Stimulated activated CD8-positive, alpha-beta memory T cell treated with anti-CD3 and anti-CD28 coated beads, Interleukin-2, amount 100 ng/mL, for 48 hours (primary cell): ENCODE results near the gene HIGD2B.
A peak's percentile ranks its signal among the peaks of the same experiment; 100 is the strongest.
"Not testable (repeated sequence)": the region's sequence is repeated elsewhere in the genome, so short reads cannot be mapped to it uniquely, and the experiment has no call there.

ENCODE experiments used
- DNase-seq, 2 donors: peaks; one replicate each; pipeline ENCODE4 v3.0.0-alpha.2; 2020; ENCODE audit warnings: low read depth in 2 of 2

Gene HIGD2B

DNA sequence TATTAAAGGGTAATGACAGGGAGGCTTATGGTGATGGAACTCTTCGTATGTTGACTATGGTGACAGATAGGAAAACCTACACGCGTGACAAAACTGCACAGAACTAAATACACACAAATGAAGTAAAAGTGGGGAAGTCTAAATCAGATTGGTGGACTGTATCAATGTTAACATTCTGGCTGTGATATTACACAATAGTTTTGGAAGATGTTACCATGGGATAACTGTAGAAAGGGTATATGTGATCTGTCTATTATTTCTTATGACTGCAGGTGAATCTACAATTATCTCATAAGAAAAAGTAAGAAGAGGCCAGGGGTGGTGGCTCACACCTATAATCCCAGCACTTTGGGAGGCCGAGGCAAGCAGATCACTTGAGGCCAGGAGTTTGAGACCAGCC is 9.1 kb downstream of the HIGD2B start:
- no peak for DNase-seq

GRCh38 chr15:72671525-72671924 is 14.5 kb downstream of the HIGD2B start:
- no peak for DNase-seq

- DNase-seq: peak; percentile 49 to 64
These were observed 15.2 kb downstream of the HIGD2B start for GRCh38 chr15:72670656-72671352.

- not testable (repeated sequence) for DNase-seq
These were observed 16.2 kb downstream of the HIGD2B start for GRCh38 chr15:72669803-72670202.

GRCh38 chr15:72665706-72666105 is 20.3 kb downstream of the HIGD2B start:
- not testable (repeated sequence) for DNase-seq

DNA sequence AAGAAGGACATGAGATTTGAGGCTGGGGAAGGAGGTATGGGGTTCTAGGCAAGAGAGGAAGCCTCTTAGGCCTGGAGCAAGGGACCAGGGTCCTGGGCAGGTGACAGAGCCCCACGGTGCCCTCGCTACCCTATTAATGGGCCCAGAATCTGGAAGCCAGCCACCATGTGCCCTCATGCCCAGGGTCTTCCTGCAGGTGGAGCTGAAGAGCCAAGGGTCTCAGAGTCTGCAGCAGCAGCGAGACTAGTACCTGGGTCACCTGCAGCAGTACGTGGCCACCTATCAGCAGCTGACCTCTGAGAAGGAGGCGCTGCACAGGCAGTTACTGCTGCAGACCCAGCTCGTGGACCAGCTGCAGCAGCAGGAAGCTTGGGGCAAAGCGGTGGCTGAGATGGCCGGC is 22.1 kb downstream of the HIGD2B start:
- not testable (repeated sequence) for DNase-seq

- DNase-seq: not testable (repeated sequence)
These were observed 24.9 kb downstream of the HIGD2B start for GRCh38 chr15:72661081-72661480.

- DNase-seq: not testable (repeated sequence)
These were observed 30.0 kb downstream of the HIGD2B start for GRCh38 chr15:72656014-72656413.

GRCh38 chr15:72654397-72654796 is 31.6 kb downstream of the HIGD2B start, which contains the start of gene GOLGA6B:
TSS of gene GOLGA6B (plus strand) at chr15:72654697. CDS start at chr15:72654738, 41 bp downstream.
- not testable (repeated sequence) for DNase-seq

- DNase-seq: not testable (repeated sequence)
These were observed 37.2 kb downstream of the HIGD2B start for GRCh38 chr15:72648631-72649253.

GRCh38 chr15:72642271-72642670 is 43.7 kb downstream of the HIGD2B start:
- not testable (repeated sequence) for DNase-seq

DNA sequence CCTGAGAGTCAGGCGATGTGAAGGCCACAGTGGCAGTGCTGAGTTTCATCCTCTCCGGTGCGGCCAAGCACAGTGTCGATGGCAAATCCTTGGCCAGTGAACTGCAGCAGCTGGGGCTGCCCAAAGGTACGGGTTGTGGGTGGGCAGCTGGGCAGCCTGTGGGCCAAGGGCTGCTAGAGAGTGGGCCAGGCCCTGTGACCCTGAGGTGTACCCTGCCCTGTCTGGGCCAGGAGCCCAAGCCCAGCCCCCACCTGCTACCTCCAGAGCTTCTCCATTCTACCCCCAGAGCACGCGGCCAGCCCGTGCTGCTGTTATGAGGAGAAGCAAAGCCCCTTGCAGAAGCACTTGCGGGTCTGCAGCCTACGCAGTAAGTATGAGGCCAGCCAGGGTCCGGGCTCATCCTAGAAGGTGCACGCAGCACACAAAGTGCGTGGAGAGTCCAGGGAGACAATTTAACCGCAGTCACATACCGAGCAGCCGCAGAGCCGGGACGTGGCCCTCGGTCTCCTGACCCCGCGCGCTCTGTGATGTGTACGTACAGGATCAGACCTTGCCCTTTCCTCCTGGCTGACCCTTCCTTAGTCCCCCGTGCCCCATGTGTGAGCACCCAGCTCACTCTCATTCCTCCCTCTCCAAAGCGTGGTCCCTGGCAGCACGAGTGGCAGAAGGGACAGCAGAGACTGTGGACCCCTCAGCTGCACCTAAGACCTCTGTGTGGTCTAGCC is 46.1 kb downstream of the HIGD2B start:
- DNase-seq: not testable (repeated sequence)

DNA sequence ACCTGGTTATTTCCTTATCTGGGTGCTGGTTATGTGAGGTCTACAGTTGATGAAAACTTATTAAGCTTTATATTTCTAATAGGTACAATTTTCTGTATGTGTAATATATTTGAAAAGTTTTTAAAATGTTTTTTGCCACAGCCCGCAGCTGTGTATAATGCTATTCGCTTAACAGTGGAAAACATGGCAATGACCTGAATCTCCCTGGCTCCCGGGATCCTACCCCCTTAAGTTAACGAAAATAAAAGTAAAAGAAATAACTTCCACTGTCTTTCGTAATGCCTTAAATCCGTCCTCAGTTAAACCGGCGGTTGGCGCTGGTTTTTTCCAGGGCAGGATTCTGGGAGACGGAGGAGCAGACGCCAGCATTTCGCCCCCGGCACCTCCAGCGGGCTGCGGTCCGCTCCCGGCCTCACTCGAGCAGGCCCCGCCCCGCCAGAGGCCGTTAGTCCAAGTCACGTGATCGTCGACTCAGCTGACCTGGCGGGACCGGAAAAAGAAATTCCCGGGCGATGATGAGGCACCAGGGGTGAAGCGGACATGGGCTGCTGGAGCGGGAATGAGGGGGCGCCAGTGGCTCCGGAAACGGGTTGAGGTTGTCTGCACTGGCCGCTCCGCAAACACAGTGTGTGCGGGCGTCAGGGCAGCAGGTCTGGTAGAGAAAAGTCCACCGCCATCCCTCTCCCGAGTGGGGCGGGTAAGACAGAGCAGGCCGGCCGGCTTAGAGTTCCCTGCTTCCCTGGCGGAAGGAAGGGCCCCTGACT is 49.3 kb downstream of the HIGD2B start:
- peak; percentile 26 to 65 for DNase-seq

- not testable (repeated sequence) for DNase-seq
These were observed 56.9 kb downstream of the HIGD2B start for GRCh38 chr15:72629068-72629570.

DNA sequence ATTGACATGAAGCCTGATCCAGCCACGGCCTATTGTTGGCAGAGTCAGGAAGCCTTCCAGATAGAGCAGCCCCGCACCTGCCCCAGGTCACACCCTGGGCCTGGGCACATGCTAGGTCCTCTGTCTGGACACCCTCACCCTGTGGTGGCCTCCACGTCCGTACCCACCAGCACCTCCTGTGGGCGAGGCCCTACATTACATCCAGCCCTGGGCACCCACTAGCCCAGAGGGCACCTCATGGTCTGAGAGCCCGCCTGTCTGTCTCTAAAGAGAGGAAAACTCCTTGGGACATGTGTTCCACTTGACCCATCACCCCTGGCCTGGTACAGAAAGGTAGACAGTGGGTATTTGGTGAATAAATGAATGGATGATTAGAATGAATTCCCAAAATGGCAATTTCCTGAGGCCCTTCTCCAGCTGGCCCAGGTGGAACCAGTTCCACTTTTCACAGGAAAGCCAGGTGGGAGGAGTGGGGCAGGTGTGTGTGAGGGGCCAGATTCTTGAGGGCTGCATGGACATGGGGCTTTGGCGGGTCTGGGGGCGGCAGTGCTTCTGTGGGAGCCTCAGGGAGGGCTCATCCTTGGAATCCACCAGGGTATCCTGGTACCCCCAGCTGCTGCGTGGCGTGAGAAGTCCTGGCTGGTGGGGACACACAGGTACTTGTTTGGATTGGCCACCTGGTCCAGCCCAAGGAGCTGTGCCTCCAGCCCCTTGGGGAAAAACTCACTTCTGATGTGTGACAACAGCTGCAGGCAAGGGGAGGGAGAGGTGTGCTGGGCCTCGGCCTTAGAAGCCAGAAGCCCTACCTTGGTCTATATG is 57.5 kb downstream of the HIGD2B start:
- not testable (repeated sequence) for DNase-seq

DNA sequence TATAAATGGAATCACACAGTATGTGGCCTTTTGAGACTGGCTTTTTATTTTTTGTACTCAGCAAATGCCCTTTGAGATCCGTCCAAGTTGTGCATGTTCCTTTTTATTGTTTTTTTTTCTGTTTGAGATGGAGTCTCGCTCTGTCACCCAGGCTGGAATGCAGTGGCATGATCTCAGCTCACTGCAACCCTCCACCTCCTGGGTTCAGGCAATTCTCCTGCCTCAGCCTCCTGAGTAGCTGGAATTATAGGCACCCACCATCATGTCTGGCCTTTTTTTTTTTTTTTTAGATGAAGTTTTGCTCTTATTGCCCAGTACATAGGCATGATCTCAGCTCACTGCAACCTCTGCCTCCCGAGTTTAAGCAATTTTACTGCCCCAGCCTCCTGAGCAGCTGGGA is 59.8 kb downstream of the HIGD2B start:
- not testable (repeated sequence) for DNase-seq
